ENCODE data around the gene ERCC3. TPM values are rescaled to one million over a fixed set of nuclear protein-coding genes. Genes with fewer than 3 reads are reported as not detected.
A peak's percentile ranks its signal among the peaks of the same experiment; 100 is the strongest.
"Not testable (repeated sequence)": the region's sequence is repeated elsewhere in the genome, so short reads cannot be mapped to it uniquely, and the experiment has no call there.

The ERCC3 gene
- total RNA-seq, 2 donors from 2014 or later = 51.6 to 58.2 TPM

DNA sequence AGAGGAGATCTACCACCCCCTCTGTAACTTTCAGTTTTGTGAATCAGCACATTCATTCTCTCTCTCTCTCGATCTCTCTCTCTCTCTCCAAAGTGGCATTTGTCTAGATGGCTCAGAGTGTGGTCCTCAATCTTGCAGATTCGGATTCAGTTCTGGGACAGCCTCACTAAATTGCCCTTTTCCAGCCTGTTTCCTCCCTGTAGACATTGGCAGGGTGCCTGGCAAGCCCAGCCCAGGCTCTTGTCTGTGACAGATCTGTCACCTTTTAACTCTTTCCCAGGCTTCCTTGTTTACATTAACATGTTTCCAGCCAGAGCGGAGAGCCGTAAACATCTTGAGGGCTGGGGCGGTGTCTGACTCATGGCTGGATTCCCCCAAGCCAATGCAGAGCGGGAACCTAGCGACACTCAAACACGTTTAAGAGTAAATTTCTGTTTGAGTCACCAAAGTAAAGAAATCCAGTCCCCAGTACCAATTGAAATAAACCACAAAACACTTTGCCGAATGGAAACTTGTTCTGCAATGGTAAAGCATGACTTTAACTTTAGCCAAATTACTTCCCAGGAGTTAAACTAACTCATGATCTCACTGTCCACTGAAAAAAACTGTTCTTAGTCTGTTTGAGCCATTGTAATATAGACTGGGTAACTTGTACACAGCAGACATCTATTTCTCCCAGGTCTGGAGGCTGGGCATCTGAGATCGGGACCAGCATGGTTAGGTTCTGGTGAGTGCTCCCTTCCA is 67.3 kb downstream of the ERCC3 start:
- H3K9me3 Mint-ChIP-seq = peaks cover 4% of the 10 kb centered on the region
- peaks cover 15% of the 10 kb centered on the region for H3K4me1 Mint-ChIP-seq
- H3K36me3 Mint-ChIP-seq (ENCODE audit: low read depth) = no peaks in the 10 kb centered on the region
- H3K27ac Mint-ChIP-seq = peak overlapping the region; percentile 90
- peaks cover 40% of the 10 kb centered on the region for H3K27me3 Mint-ChIP-seq
- ATAC-seq (replicated peaks) = peak; percentile 93
- peak overlapping the region; percentile 76 for H3K4me3 Mint-ChIP-seq

DNA sequence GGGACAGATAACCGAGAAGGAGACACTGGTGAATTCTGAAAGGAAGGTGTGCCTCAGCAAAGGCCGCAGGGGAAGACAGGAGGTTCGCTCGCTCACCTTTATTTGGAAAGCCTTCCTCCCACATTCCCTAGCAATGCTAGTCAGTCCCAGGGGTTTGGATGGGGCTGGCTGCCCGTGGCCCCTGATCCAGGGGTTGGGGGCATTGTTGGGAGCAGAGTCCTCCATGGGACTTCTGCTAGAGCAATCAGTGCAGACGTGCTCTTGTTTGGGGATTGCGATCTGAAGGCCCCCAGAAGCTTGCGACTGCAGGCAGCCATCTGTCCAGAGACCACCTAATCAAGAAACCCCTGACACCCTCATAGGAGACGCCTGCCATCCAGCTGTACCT is 67.8 kb downstream of the ERCC3 start:
- H3K27ac Mint-ChIP-seq = peak overlapping the region; percentile 90
- H3K4me3 Mint-ChIP-seq = peak overlapping the region; percentile 76
- H3K27me3 Mint-ChIP-seq = peaks cover 40% of the 10 kb centered on the region
- H3K4me1 Mint-ChIP-seq = peaks cover 15% of the 10 kb centered on the region
- ATAC-seq (replicated peaks) = no peak
- H3K9me3 Mint-ChIP-seq = peaks cover 4% of the 10 kb centered on the region
- H3K36me3 Mint-ChIP-seq (ENCODE audit: low read depth) = no peaks in the 10 kb centered on the region

DNA sequence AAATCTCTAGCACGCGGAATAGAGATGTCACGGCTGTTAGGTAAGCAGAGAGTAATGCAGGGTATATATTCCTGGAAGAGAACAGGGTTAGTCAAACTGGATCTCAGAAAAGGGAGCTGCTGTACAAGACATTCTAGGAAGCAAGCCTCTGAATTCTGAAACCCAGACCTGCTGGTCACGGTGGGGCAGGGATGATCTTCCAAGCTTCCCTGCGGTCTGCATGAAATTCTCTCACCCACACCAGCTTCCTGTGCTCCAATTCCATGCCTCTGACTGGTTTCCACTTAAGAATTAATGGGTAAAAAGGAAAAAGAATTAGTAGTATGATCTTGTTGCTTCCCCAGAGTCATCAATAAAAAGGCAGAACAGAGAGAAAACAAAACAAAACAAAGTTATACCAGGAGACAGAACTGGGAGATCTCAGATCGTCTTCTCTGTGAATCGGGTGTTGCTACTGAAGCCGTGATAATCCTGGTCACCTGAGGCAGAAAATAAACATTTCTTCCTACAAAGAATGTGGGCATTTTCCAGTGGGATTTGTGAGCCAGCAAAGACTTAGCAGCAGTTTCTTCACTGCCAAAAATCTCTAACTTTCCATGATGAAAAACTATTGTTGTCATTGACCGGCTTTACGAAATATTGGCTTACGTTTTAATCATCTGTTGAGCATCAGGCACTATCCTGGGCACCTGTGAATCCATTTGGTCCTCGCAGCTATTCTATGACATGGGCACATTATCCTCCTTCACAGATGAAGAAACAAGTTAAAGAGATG is 68.6 kb downstream of the ERCC3 start:
- ATAC-seq (replicated peaks) = no peak
- Mint-ChIP-seq H3K36me3 (ENCODE audit: low read depth) (peaks cover 4% of the 10 kb centered on the region), H3K4me3 (peak overlapping the region; percentile 76), H3K27ac (peak overlapping the region; percentile 90), H3K9me3 (peaks cover 4% of the 10 kb centered on the region), H3K27me3 (peaks cover 45% of the 10 kb centered on the region), H3K4me1 (peaks cover 19% of the 10 kb centered on the region)

DNA sequence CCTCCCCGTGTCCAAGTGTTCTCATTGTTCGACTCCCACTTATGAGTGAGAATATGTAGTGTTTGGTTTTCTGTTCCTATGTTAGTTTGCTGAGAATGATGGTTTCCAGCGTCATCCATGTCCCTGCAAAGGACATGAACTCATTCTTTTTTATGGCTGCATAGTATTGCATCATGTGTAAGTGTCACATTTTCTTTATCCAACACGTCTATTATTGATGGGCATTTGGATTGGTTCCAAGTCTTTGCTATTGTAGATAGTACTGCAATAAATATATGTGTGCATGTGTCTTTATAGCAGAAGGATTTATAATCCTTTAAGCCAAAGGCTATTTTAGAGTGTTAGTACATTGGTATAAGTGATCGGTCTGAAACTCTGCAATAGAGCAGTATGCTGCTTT is 69.8 kb downstream of the ERCC3 start:
- Mint-ChIP-seq H3K27me3 (peaks cover 44% of the 10 kb centered on the region), H3K4me1 (peaks cover 22% of the 10 kb centered on the region)
- H3K9me3 Mint-ChIP-seq; H3K27ac Mint-ChIP-seq; ATAC-seq (replicated peaks); H3K4me3 Mint-ChIP-seq; H3K36me3 Mint-ChIP-seq (ENCODE audit: low read depth): not testable (repeated sequence)

DNA sequence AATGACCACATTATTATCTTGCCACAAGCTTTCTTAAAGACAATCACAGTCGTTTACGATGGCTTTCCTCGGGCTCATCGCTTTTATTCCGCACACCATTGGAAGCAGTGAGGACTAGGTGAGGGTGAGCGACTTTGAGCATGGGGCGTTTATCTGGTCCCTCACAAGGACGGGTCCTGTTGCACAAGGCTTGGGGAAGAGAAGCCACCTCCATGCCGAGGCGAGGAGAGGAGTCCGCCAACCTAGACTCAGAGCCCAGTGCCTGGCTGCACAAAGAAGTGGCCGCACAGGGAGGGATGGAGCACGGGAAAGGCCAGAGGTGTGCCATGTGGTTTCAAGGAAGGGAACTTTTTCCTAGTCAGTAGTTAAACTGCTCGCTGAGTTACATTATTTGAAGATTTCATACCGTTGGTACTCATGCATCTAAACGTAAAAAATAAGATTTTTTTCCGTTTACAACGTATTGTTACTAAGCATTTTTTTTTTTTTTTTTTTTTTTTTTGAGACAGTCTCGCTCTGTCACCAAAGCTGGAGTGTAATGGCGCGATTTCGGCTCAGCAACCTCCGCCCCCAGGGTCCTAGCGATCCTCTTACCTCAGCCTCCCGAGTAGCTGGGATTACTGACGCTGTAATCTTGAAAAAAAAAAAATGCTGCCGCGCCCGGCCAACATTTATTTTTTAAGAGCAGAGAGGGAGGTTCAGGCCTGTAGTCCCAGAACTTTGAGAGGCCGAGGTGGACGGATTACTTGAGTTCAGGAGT is 73.0 kb downstream of the ERCC3 start:
- Mint-ChIP-seq H3K27me3 (peaks cover 66% of the 10 kb centered on the region), H3K36me3 (ENCODE audit: low read depth) (peaks cover 7% of the 10 kb centered on the region), H3K4me3 (peak overlapping the region; percentile 73), H3K9me3 (no peaks in the 10 kb centered on the region), H3K27ac (no peak overlapping the region), H3K4me1 (peaks cover 16% of the 10 kb centered on the region)
- ATAC-seq (replicated peaks) = no peak

DNA sequence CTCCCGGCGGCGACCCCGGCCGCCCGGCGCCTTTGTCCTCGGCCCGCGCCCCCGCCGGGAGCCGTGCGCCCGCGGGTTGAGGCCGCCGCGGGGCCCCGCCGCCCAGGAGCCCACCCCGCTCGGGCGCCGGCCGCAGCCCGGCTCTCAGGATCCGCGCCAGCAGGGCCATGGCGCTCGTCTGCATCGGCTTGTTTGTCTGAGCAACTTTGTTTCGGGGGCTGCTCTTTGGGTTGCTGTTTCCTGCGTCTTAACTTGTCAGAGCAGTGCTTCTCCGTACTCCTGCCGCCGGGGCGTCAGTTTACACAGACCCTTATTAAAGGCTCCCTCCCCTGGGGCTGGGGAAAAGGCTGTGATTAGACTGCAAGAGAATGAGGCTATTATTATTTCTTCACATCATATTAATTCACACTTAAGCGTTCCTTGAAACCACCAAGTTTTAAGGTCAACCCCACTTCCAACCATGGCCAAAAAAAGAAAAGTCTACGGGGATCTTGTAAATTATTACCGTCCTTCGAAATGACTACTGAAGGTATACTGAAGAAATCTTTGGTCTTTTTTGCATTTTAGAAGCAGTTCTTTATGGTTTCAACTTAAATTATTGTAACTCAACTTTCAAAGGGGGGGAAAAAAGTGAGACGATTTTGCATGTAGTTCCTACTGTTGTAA is 73.7 kb downstream of the ERCC3 start, which contains the start of gene CYP27C1:
TSS of gene CYP27C1 (minus strand) at position 198 of the 666 bp plus-strand sequence. CDS start at position 169, 29 bp downstream.
- H3K27me3 Mint-ChIP-seq = peaks cover 59% of the 10 kb centered on the region
- peak within 1 kb of the TSS; percentile 73 for H3K4me3 Mint-ChIP-seq
- no peak for ATAC-seq (replicated peaks)
- no peaks in the 10 kb centered on the region for H3K9me3 Mint-ChIP-seq
- H3K27ac Mint-ChIP-seq = no peak within 1 kb of the TSS
- H3K4me1 Mint-ChIP-seq = peaks cover 9% of the 10 kb centered on the region
- H3K36me3 Mint-ChIP-seq (ENCODE audit: low read depth) = peaks cover 7% of the 10 kb centered on the region

DNA sequence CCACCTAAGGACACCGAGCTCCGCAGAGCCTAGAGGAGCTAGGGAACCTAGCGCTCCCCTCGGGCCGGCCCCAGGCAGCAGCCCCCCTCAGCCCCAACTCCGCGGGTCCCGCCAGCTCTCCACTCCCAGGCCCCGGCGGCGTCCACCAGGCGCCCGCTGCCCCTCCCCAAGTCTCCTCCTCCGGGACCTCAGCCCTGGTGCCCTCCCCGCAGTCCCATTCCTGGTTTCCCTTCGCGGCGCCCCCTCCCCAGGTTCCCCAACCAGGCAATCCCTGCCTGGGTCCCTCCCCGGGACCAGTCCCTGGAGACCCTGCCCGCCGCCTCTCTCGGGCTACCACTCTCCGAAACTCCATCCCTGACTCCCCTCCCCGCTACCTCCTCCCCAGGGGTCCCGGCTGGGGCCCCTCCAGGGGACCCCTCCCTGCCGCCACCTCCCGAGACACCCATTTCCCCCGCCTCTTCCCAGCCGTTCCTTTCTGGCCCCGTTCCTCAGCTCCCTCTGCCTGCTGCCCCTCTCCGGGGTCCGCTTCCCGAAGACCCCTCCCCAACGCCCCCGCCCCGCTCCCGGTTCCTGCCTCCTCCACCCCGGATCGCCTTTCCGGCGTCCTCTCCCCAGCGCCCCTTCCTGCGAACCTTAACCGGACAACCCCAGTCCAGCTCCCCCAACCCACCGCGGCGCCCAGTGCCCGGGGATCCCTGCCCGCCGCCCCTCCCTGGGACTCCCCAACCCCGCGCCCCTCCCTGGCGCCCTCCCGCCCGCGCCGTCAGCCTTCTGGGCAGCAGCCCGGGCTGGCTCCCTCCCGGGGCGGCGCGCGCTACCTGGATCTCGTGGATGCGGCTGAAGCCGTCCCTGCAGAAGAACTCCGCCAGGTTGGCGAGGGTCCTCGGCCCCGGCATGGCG is 74.5 kb downstream of the ERCC3 start:
- peak overlapping the region; percentile 73 for H3K4me3 Mint-ChIP-seq
- peak; percentile 27 for ATAC-seq (replicated peaks)
- H3K27me3 Mint-ChIP-seq = peaks cover 53% of the 10 kb centered on the region
- peaks cover 7% of the 10 kb centered on the region for H3K4me1 Mint-ChIP-seq
- peaks cover 7% of the 10 kb centered on the region for H3K36me3 Mint-ChIP-seq (ENCODE audit: low read depth)
- no peaks in the 10 kb centered on the region for H3K9me3 Mint-ChIP-seq
- no peak overlapping the region for H3K27ac Mint-ChIP-seq

DNA sequence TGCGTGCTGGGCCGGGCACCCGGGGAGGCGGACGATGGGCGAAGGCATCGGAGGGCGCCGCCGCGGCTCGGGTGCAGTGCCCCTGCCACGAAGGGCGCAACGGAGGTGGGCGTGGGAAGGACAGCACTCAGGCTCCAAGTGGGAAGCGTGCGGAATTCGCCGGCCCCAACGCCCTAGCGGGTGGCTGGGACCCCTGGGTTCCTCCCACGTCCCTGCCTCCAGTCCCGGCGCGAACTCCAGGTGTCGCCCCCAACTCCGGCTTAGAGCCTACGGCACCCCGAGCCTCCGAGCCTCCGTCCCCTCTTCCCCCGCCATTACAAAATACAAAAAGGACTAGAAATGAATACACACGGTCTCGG is 75.2 kb downstream of the ERCC3 start:
- Mint-ChIP-seq H3K4me1 (peaks cover 7% of the 10 kb centered on the region), H3K27ac (no peak overlapping the region), H3K27me3 (peaks cover 51% of the 10 kb centered on the region), H3K36me3 (ENCODE audit: low read depth) (peaks cover 7% of the 10 kb centered on the region), H3K9me3 (no peaks in the 10 kb centered on the region), H3K4me3 (peak overlapping the region; percentile 45)
- no peak for ATAC-seq (replicated peaks)

DNA sequence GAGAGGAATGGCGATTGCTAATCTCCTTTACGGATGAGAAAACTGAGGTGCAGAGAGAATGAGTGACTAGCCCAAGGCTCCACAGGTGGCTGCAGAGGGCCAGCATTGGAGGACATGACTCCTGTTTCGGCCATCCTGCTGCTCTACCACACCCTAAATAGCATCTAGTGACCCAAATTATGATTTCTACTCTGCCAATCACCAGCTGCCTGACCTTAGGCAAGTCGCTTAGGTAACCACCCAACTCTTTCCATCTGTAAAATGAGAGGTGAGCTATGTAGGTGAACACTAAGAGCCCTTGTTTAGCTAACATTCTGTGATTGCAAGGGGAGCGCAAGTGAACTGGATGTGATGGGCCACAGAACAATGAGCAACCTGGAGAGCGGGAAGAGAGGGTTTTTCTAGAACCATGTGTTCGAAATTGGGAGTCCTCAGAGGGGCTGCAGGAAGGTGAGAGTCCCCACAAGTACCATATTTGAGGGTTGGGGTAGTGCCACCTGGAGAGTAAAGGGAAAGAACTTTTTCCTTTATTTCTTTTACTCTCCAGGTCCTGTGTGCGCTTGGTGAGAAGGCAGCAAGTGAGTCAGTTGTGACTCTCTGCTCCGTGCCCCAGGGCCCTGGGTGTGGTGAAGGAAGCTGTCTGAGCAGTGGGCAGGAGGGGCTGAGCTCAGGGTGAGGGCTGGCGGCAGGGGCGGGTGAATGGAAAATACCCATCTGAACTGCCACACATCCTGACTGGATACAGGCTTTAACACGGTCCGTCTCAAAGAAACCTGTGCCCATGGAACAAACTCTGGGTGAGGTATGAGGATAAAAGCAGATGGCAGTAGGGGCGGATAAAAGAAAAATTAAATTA is 76.2 kb downstream of the ERCC3 start:
- Mint-ChIP-seq H3K27ac (no peak overlapping the region), H3K4me3 (peak overlapping the region; percentile 45), H3K27me3 (peaks cover 43% of the 10 kb centered on the region), H3K9me3 (no peaks in the 10 kb centered on the region), H3K36me3 (ENCODE audit: low read depth) (peaks cover 7% of the 10 kb centered on the region), H3K4me1 (peaks cover 7% of the 10 kb centered on the region)
- ATAC-seq (replicated peaks) = peak; percentile 43

DNA sequence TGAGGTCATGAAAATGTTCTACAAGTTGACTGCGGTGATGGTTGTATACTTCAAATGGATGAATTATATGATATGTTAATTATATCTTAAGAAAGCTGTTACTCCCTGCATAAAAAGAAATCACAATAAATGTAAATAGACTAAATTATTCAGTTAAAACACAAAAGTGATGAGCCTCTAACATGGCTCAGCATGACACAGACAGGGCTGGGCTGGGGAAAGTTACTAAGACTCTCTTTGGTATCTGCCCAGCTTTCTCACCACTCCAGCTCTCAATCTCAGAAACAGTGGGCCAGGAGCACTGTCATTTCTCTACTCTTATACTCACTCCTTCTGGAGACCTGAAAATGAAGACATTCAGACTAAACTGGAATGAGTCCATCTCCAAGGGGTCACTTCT is 77.4 kb downstream of the ERCC3 start:
- H3K4me3 Mint-ChIP-seq = no peak overlapping the region
- no peak overlapping the region for H3K27ac Mint-ChIP-seq
- peak; percentile 81 for ATAC-seq (replicated peaks)
- H3K9me3 Mint-ChIP-seq = no peaks in the 10 kb centered on the region
- peaks cover 49% of the 10 kb centered on the region for H3K27me3 Mint-ChIP-seq
- H3K4me1 Mint-ChIP-seq = peaks cover 7% of the 10 kb centered on the region
- peaks cover 7% of the 10 kb centered on the region for H3K36me3 Mint-ChIP-seq (ENCODE audit: low read depth)

DNA sequence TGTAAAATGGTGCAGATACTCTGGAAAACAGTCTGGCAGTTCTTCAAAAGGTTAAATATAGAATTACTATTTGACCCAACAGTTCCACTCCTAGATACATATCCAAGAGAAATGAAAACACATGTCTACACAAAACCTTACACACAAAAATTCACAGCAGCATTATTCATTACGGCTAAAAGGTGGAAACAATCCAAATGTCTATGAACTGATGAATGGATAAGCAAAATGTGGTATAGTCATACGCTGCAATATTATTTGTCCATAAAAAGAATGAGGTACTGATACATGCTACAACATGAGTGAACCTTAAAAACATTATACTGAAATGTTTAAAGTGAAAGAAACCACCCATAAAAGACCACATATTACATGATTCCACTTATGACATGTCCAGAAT is 77.8 kb downstream of the ERCC3 start:
- Mint-ChIP-seq H3K27ac (no peak overlapping the region), H3K4me3 (no peak overlapping the region), H3K9me3 (no peaks in the 10 kb centered on the region), H3K4me1 (peaks cover 7% of the 10 kb centered on the region), H3K36me3 (ENCODE audit: low read depth) (peaks cover 7% of the 10 kb centered on the region), H3K27me3 (peaks cover 51% of the 10 kb centered on the region)
- no peak for ATAC-seq (replicated peaks)

DNA sequence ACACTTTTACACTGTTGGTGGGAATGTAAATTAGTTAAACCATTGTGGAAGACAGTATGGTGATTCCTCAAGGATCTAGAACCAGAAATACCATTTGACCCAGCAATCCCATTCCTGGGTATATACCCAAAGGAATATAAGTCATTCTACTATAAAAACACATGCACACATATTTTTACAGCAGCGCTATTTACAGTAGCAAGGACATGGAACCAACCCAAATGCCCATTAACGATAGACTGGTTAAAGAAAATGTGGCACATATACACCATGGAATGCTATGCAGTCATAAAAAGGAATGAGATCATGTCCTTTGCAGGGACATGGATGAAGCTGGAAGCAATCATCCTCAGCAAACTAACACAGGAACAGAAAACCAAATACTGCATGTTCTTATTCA is 79.7 kb downstream of the ERCC3 start:
- ATAC-seq (replicated peaks); H3K9me3 Mint-ChIP-seq: not testable (repeated sequence)
- H3K27me3 Mint-ChIP-seq = peaks cover 55% of the 10 kb centered on the region

DNA sequence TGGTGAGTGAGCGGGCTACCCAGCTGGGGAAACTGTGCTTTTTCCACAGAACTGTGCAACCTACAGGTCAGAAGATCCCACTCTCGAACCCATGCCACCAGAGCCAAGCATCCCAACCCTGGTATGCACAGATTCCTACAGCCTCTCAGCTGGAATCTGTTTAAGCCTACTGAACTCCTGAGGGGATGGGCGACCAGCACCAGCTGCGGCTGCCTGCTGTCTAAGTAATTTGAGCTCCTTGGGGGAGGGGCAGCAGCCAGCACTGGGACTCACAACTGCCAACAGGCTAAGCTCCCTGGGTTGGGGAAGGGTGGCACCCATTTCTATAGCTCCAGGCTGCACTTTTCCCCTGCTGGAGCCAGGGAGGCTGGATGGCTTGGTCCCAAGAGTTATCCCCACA is 85.6 kb downstream of the ERCC3 start:
- Mint-ChIP-seq H3K36me3 (ENCODE audit: low read depth) (no peaks in the 10 kb centered on the region), H3K4me1 (no peaks in the 10 kb centered on the region), H3K27ac (no peak overlapping the region), H3K4me3 (no peak overlapping the region), H3K9me3 (no peaks in the 10 kb centered on the region), H3K27me3 (peaks cover 40% of the 10 kb centered on the region)
- ATAC-seq (replicated peaks) = no peak

More for the DNA sequence above, 79.7 kb downstream of the ERCC3 start:
- H3K4me1 Mint-ChIP-seq; H3K36me3 Mint-ChIP-seq (ENCODE audit: low read depth); H3K27ac Mint-ChIP-seq; H3K4me3 Mint-ChIP-seq: not testable (repeated sequence)

Measured in activated T-helper 17 cell treated with anti-CD3 and anti-CD28 coated beads, Interleukin-2, amount 50 U/mL, for 72 hours (primary cell).